ENCODE results near the gene PRKCA. TPM values are rescaled to one million over a fixed set of nuclear protein-coding genes. Genes with fewer than 3 reads are reported as not detected.
"Not testable (repeated sequence)": the region's sequence is repeated elsewhere in the genome, so short reads cannot be mapped to it uniquely, and the experiment has no call there.

Gene PRKCA
- total RNA-seq, 1 experiment from 2014 or later, result 12.7 TPM

GRCh38 chr17:66464921-66465320 lies 162.5 kb downstream of the PRKCA start:
- DNase-seq (ENCODE audit: low spot score), result peak; percentile 44

GRCh38 chr17:66465701-66466100 lies 163.3 kb downstream of the PRKCA start:
- DNase-seq (ENCODE audit: low spot score), result no peak

GRCh38 chr17:66466106-66466820 lies 163.8 kb downstream of the PRKCA start:
- no peak for DNase-seq (ENCODE audit: low spot score)

- peak; percentile 100 for DNase-seq (ENCODE audit: low spot score)
Measured at GRCh38 chr17:66466840-66467367, 164.5 kb downstream of the PRKCA start.

GRCh38 chr17:66467766-66468165 lies 165.4 kb downstream of the PRKCA start:
- no peak for DNase-seq (ENCODE audit: low spot score)

- DNase-seq (ENCODE audit: low spot score), result peak; percentile 78
Measured at GRCh38 chr17:66468241-66469087, 166.1 kb downstream of the PRKCA start.

GRCh38 chr17:66469088-66469442 lies 166.7 kb downstream of the PRKCA start:
- DNase-seq (ENCODE audit: low spot score), result no peak

GRCh38 chr17:66469461-66469860 lies 167.0 kb downstream of the PRKCA start:
- DNase-seq (ENCODE audit: low spot score), result no peak

GRCh38 chr17:66469890-66470289 lies 167.5 kb downstream of the PRKCA start:
- DNase-seq (ENCODE audit: low spot score), result no peak

GRCh38 chr17:66472123-66472522 lies 169.7 kb downstream of the PRKCA start:
- no peak for DNase-seq (ENCODE audit: low spot score)

- DNase-seq (ENCODE audit: low spot score), result no peak
Measured at GRCh38 chr17:66474258-66474657, 171.8 kb downstream of the PRKCA start.

- DNase-seq (ENCODE audit: low spot score), result no peak
Measured at GRCh38 chr17:66474806-66475497, 172.5 kb downstream of the PRKCA start.

GRCh38 chr17:66476014-66476413 lies 173.6 kb downstream of the PRKCA start:
- DNase-seq (ENCODE audit: low spot score), result no peak

- no peak for DNase-seq (ENCODE audit: low spot score)
Measured at GRCh38 chr17:66477615-66478283, 175.3 kb downstream of the PRKCA start.

- DNase-seq (ENCODE audit: low spot score), result not testable (repeated sequence)
Measured at GRCh38 chr17:66479230-66479889, 176.9 kb downstream of the PRKCA start.

GRCh38 chr17:66480243-66480642 lies 177.8 kb downstream of the PRKCA start:
- no peak for DNase-seq (ENCODE audit: low spot score)

- DNase-seq (ENCODE audit: low spot score), result no peak
Measured at GRCh38 chr17:66480802-66481201, 178.4 kb downstream of the PRKCA start.

- no peak for DNase-seq (ENCODE audit: low spot score)
Measured at GRCh38 chr17:66481271-66481670, 178.9 kb downstream of the PRKCA start.

GRCh38 chr17:66483906-66484305 lies 181.5 kb downstream of the PRKCA start:
- DNase-seq (ENCODE audit: low spot score), result no peak

GRCh38 chr17:66485309-66485947 lies 183.0 kb downstream of the PRKCA start:
- no peak for DNase-seq (ENCODE audit: low spot score)

- no peak for DNase-seq (ENCODE audit: low spot score)
Measured at GRCh38 chr17:66487121-66487520, 184.7 kb downstream of the PRKCA start.
